OCI-LY7 (cell line): Measurements from ENCODE around the gene FXYD2. TPM values are rescaled to one million over a fixed set of nuclear protein-coding genes. Genes with fewer than 3 reads are reported as not detected.

Experiments
- BruUV-seq: library from RNA; stranded (reverse); fragments of 400-500 nt; replicated peaks from 2 replicates; lab custom pipeline; 2021; lab: Mats Ljungman, UMichigan
- CTCF ChIA-PET: fragments of 300-600 bp; sonication (Branson Sonifier 250); formaldehyde crosslinking; loops from one replicate; lab custom pipeline; 2022; ENCODE audit warnings: antibody characterized with exemption; ENCODE audit not compliant: unreplicated experiment; lab: Charles Lee
- POLR2A ChIA-PET: fragments of 300-600 bp; sonication (Branson Sonifier 250); formaldehyde crosslinking; loops from one replicate; lab custom pipeline; 2022; ENCODE audit warnings: antibody characterized with exemption; lab: Charles Lee
- DNase-seq: peaks from one replicate; pipeline ENCODE4 v3.0.0-alpha.2; 2015; ENCODE audit warnings: low spot score
- H2AFZ ChIP-seq: fragments of 200-600 bp; sonication (generic), shearing (Covaris generic); 2 replicates; pipeline ENCODE4 v1.6.1; 2014; ENCODE audit warnings: mild to moderate bottlenecking, antibody characterized with exemption, low read length, moderate library complexity
- H3K27ac ChIP-seq: fragments of 200-600 bp; sonication (generic); 2 replicates; pipeline ENCODE4 v1.5.1; 2014; ENCODE audit warnings: mixed run types, low read depth, mild to moderate bottlenecking, moderate library complexity, low read length, inconsistent platforms; ENCODE audit not compliant: poor library complexity, severe bottlenecking
- H3K36me3 ChIP-seq: fragments of 200-600 bp; sonication (generic); 2 replicates; pipeline ENCODE4 v1.6.1; 2014; ENCODE audit warnings: mild to moderate bottlenecking, antibody characterized with exemption, low read length, moderate library complexity, mixed read lengths; ENCODE audit not compliant: insufficient read depth
- H3K4me1 ChIP-seq: fragments of 200-600 bp; sonication (generic); 2 replicates; pipeline ENCODE4 v1.5.1; 2014; ENCODE audit warnings: mild to moderate bottlenecking, low read length; ENCODE audit not compliant: insufficient read depth, poor library complexity, severe bottlenecking
- H3K4me2 ChIP-seq: fragments of 200-600 bp; sonication (generic); 2 replicates; pipeline ENCODE4 v1.6.1; 2014; ENCODE audit warnings: mild to moderate bottlenecking, low read length
- H3K4me3 ChIP-seq: fragments of 200-600 bp; sonication (generic); 2 replicates; pipeline ENCODE4 v1.5.1; 2014; ENCODE audit warnings: mild to moderate bottlenecking, low read depth, low read length; ENCODE audit not compliant: poor library complexity, severe bottlenecking
- H3K79me2 ChIP-seq: fragments of 200-600 bp; sonication (generic); 2 replicates; pipeline ENCODE4 v1.6.1; 2016; ENCODE audit warnings: low read depth, mild to moderate bottlenecking, low read length, moderate library complexity, mixed read lengths; ENCODE audit not compliant: insufficient read depth
- H3K9me2 ChIP-seq: fragments of 200-600 bp; sonication (generic); 2 replicates; pipeline ENCODE4 v1.6.1; 2016; ENCODE audit warnings: mild to moderate bottlenecking, low read length, mixed read lengths; ENCODE audit not compliant: insufficient read depth
- H3K9me3 ChIP-seq: fragments of 200-600 bp; sonication (generic); 2 replicates; pipeline ENCODE4 v1.6.1; 2014; ENCODE audit warnings: mild to moderate bottlenecking, mixed run types, low read length, mixed read lengths
- H4K20me1 ChIP-seq: fragments of 200-600 bp; sonication (generic); 2 replicates; pipeline ENCODE4 v1.6.1; 2014; ENCODE audit warnings: mild to moderate bottlenecking, antibody characterized with exemption, low read length, moderate library complexity, mixed read lengths; ENCODE audit not compliant: insufficient read depth
- CTCF ChIP-seq: fragments of 200-600 bp; sonication (generic); conservative IDR thresholded peaks from 2 replicates; pipeline ENCODE4 v1.5.1; 2014; ENCODE audit warnings: mild to moderate bottlenecking, antibody characterized with exemption, low read length, moderate library complexity, mixed read lengths
- EZH2phosphoT487 ChIP-seq: fragments of 200-600 bp; sonication (generic); IDR thresholded peaks from 2 replicates; pipeline ENCODE4 v1.6.1; 2018; ENCODE audit warnings: low read depth, borderline replicate concordance, mild to moderate bottlenecking, mixed run types, antibody characterized with exemption, low read length, moderate library complexity, mixed read lengths
- intact Hi-C: fragments of 100-400 bp; cut with micrococcal nuclease; formaldehyde crosslinking; loops from one replicate; pipeline ENCODE4 v1.10.0; 2022; ENCODE audit not compliant: unreplicated experiment
- total RNA-seq, 2 experiments: library from RNA; depleted of rRNA in 1 of 2; stranded (reverse); fragments of >200 nt in 1 of 2; shearing (Covaris generic) in 1 of 2; gene quantifications; 2 replicates each; pipeline ENCODE4 v1.2.3, GENCODE V29; 2014 to 2022

The FXYD2 gene
- total RNA-seq, 2 experiments from 2014 or later = not detected

- TF ChIP-seq EZH2phosphoT487 (no peak), CTCF (no peak)
- H3K79me2 ChIP-seq = no peaks in the 10 kb centered on the region
- no peaks in the 10 kb centered on the region for H4K20me1 ChIP-seq
- no peak overlapping the region for H3K4me3 ChIP-seq
- intact Hi-C loops = no loop called here
- H3K27ac ChIP-seq = no peak overlapping the region
- POLR2A ChIA-PET = no interaction called here
- no peak overlapping the region for H3K4me2 ChIP-seq
- DNase-seq = no peak
- CTCF ChIA-PET = no interaction called here
- H3K36me3 ChIP-seq = no peaks in the 10 kb centered on the region
- BruUV-seq = no TSS peak
- no peaks in the 10 kb centered on the region for H3K9me2 ChIP-seq
- H2AFZ ChIP-seq = no peak overlapping the region
- H3K4me1 ChIP-seq = no peaks in the 10 kb centered on the region
- H3K9me3 ChIP-seq = no peaks in the 10 kb centered on the region
Observed at GRCh38 chr11:117855912-117856651, 31.5 kb upstream of the FXYD2 start.

GRCh38 chr11:117855186-117855845 lies 30.8 kb upstream of the FXYD2 start:
- H3K79me2 ChIP-seq = no peaks in the 10 kb centered on the region
- TF ChIP-seq CTCF (no peak), EZH2phosphoT487 (no peak)
- no peak overlapping the region for H3K27ac ChIP-seq
- H3K4me3 ChIP-seq = no peak overlapping the region
- no peaks in the 10 kb centered on the region for H3K9me3 ChIP-seq
- no peak overlapping the region for H2AFZ ChIP-seq
- no peaks in the 10 kb centered on the region for H4K20me1 ChIP-seq
- no peaks in the 10 kb centered on the region for H3K9me2 ChIP-seq
- ChIA-PET POLR2A (no interaction called here), CTCF (no interaction called here)
- no peaks in the 10 kb centered on the region for H3K4me1 ChIP-seq
- intact Hi-C loops = no loop called here
- no peak for DNase-seq
- H3K4me2 ChIP-seq = no peak overlapping the region
- H3K36me3 ChIP-seq = no peaks in the 10 kb centered on the region
- no TSS peak for BruUV-seq

GRCh38 chr11:117852309-117852708 lies 27.8 kb upstream of the FXYD2 start:
- Histone ChIP-seq H3K27ac (no peak overlapping the region), H3K79me2 (no peaks in the 10 kb centered on the region), H3K9me2 (no peaks in the 10 kb centered on the region), H4K20me1 (no peaks in the 10 kb centered on the region), H2AFZ (no peak overlapping the region), H3K4me2 (no peak overlapping the region), H3K4me1 (no peaks in the 10 kb centered on the region), H3K36me3 (no peaks in the 10 kb centered on the region), H3K4me3 (no peak overlapping the region), H3K9me3 (no peaks in the 10 kb centered on the region)
- BruUV-seq = no TSS peak
- TF ChIP-seq EZH2phosphoT487 = no peak
- TF ChIP-seq CTCF = no peak
- no peak for DNase-seq
- POLR2A ChIA-PET = no interaction called here
- CTCF ChIA-PET = no interaction called here
- intact Hi-C loops = no loop called here
